CD4-positive, alpha-beta T cell (primary cell): ENCODE data around the gene TTC39B. TPM values are rescaled to one million over a fixed set of nuclear protein-coding genes. Genes with fewer than 3 reads are reported as not detected.

Experiments used
- ATAC-seq: fragments of 200-7000 bp; cut with Tn5 transposase; one replicate; pipeline ENCODE4 v1.10.0; 2022; ENCODE audit warnings: mild to moderate bottlenecking; ENCODE audit not compliant: poor library complexity
- CTCF ChIA-PET: fragments of 350-600 bp; sonication (Branson Sonifier 250); formaldehyde crosslinking; loops from one replicate; lab custom pipeline; 2021; ENCODE audit warnings: antibody characterized with exemption, inconsistent platforms; lab: Charles Lee
- POLR2A ChIA-PET: fragments of 350-600 bp; sonication (Branson Sonifier 250); formaldehyde crosslinking; loops from one replicate; lab custom pipeline; 2021; ENCODE audit warnings: antibody characterized with exemption, inconsistent platforms; lab: Charles Lee
- DNase-seq, 14 experiments: peaks; one replicate each; pipeline ENCODE4 v3.0.0-alpha.2; 2013 to 2020; ENCODE audit warnings: mixed read lengths in 2 of 14
- H3K27ac ChIP-seq, 2 donors: one replicate each; pipeline versions ENCODE4 v1.5.1 to v1.7.0; 2013; ENCODE audit warnings: low read length in 2 of 2, low read depth in 1 of 2, mild to moderate bottlenecking in 1 of 2
- H3K27me3 ChIP-seq, 2 experiments: 1 replicate in 1 of 2; 2 replicates in 1 of 2; pipeline versions ENCODE4 v1.6.1 to v1.7.0; 2013; ENCODE audit warnings: low read length in 2 of 2, control low read depth in 1 of 2, mild to moderate bottlenecking in 1 of 2, moderate library complexity in 1 of 2; ENCODE audit not compliant: insufficient read depth in 2 of 2, control insufficient read depth in 1 of 2
- H3K36me3 ChIP-seq: one replicate; pipeline ENCODE4 v1.6.1; 2013; ENCODE audit warnings: low read length, control low read depth; ENCODE audit not compliant: insufficient read depth
- H3K4me1 ChIP-seq: one replicate; pipeline ENCODE4 v1.6.1; 2013; ENCODE audit warnings: low read length, control low read depth; ENCODE audit not compliant: insufficient read depth
- H3K4me3 ChIP-seq: one replicate; pipeline ENCODE4 v1.5.1; 2013; ENCODE audit warnings: mild to moderate bottlenecking, low read length, moderate library complexity
- H3K9me3 ChIP-seq, 2 experiments: 1 replicate in 1 of 2; 2 replicates in 1 of 2; pipeline versions ENCODE4 v1.6.1 to v1.7.0; 2013; ENCODE audit warnings: low read length in 2 of 2, mild to moderate bottlenecking in 2 of 2, control low read depth in 1 of 2, moderate library complexity in 1 of 2; ENCODE audit not compliant: control insufficient read depth in 1 of 2, insufficient read depth in 1 of 2
- H3K27ac Mint-ChIP-seq: one replicate; pipeline ENCODE4 v1.8.0; 2020; ENCODE audit warnings: mixed read lengths
- H3K27me3 Mint-ChIP-seq: one replicate; pipeline ENCODE4 v1.8.0; 2021; ENCODE audit warnings: mixed read lengths
- H3K36me3 Mint-ChIP-seq: one replicate; pipeline ENCODE4 v1.8.0; 2021; ENCODE audit warnings: low read depth, mixed read lengths
- H3K4me1 Mint-ChIP-seq: one replicate; pipeline ENCODE4 v1.8.0; 2021; ENCODE audit warnings: low read depth, mixed read lengths
- H3K4me3 Mint-ChIP-seq: one replicate; pipeline ENCODE4 v1.8.0; 2020; ENCODE audit warnings: mild to moderate bottlenecking, mixed read lengths
- H3K9me3 Mint-ChIP-seq: one replicate; pipeline ENCODE4 v1.8.0; 2020; ENCODE audit warnings: mixed read lengths
- intact Hi-C, 2 experiments: fragments of 100-400 bp; cut with DNase I in 1 of 2; cut with micrococcal nuclease in 1 of 2; formaldehyde crosslinking; loops; one replicate each; pipeline versions ENCODE4 v1.15.1 to v1.9.0; 2023 to 2025; cut with DNase I, micrococcal nuclease
- total RNA-seq, 174 experiments: library from RNA in 2 of 174; stranded (reverse) in 2 of 174; gene quantifications; one replicate each; pipeline ENCODE4 v1.2.3 and lab custom pipeline; 2021 to 2026
- TF ChIP-seq, protein P1 (sequence below): fragments of 200-600 bp; IDR thresholded peaks from one replicate; pipeline ENCODE4 v1.8.0; 2022; ENCODE audit warnings: antibody characterized with exemption, mild to moderate bottlenecking

Gene TTC39B
- total RNA-seq, 2 experiments from 2014 or later = 37.6 to 43.6 TPM

DNA sequence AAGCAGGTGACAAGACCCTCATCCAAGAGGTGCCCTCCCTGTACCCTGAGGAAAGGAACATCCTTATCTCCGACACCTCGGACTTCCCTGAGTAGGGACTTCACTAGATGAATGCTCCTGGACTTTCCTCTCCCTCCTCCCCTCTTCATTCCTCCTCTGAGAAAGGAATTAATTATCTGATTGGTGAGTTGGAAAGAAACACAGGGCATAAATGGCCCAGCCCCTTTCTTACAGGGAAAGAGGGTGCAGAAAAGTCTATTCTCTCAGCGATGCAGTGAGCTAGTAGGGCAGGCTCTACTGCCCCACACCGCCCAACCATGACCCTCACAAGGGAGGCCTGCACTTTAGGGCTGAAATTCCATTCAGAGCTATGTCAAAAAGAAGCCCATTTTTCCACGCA is 87.5 kb downstream of the TTC39B start:
- no peaks in the 10 kb centered on the region for H3K27me3 ChIP-seq
- Mint-ChIP-seq H3K27me3 (no peaks in the 10 kb centered on the region), H3K27ac (peak overlapping the region; percentile 21), H3K9me3 (no peaks in the 10 kb centered on the region), H3K36me3 (peaks cover 63% of the 10 kb centered on the region), H3K4me1 (peaks cover 19% of the 10 kb centered on the region), H3K4me3 (no peak overlapping the region)
- TF ChIP-seq, protein P1, sequence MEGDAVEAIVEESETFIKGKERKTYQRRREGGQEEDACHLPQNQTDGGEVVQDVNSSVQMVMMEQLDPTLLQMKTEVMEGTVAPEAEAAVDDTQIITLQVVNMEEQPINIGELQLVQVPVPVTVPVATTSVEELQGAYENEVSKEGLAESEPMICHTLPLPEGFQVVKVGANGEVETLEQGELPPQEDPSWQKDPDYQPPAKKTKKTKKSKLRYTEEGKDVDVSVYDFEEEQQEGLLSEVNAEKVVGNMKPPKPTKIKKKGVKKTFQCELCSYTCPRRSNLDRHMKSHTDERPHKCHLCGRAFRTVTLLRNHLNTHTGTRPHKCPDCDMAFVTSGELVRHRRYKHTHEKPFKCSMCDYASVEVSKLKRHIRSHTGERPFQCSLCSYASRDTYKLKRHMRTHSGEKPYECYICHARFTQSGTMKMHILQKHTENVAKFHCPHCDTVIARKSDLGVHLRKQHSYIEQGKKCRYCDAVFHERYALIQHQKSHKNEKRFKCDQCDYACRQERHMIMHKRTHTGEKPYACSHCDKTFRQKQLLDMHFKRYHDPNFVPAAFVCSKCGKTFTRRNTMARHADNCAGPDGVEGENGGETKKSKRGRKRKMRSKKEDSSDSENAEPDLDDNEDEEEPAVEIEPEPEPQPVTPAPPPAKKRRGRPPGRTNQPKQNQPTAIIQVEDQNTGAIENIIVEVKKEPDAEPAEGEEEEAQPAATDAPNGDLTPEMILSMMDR = no peak
- H3K4me1 ChIP-seq = no peaks in the 10 kb centered on the region
- intact Hi-C loops = no loop called here
- no peaks in the 10 kb centered on the region for H3K9me3 ChIP-seq
- POLR2A ChIA-PET = no interaction called here
- no peak overlapping the region for H3K27ac ChIP-seq
- peaks cover 25% of the 10 kb centered on the region for H3K36me3 ChIP-seq
- no peak for DNase-seq
- no peak for ATAC-seq
- H3K4me3 ChIP-seq = no peak overlapping the region
- CTCF ChIA-PET = no interaction called here

DNA sequence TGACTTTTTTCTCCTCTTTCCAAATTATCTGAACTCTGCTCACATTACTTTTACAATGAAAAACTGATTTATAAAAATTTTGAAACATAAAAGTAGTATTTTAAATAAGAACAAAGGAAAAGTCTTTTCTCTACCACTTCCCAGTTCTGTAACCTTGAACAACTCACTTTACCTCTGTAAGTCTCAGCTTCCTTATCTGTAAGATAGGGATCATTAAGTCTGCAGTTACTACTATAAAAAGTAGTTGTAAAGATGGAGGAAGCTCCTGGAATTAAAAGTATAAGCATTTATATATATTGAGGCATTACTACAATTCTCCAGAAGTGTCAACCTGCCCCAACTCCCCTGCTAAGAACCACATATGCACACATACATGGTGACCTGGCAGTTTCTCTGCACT is 88.0 kb downstream of the TTC39B start:
- POLR2A ChIA-PET = no interaction called here
- Mint-ChIP-seq H3K4me3 (no peak overlapping the region), H3K27ac (peak overlapping the region; percentile 21), H3K27me3 (no peaks in the 10 kb centered on the region), H3K9me3 (no peaks in the 10 kb centered on the region), H3K36me3 (peaks cover 60% of the 10 kb centered on the region), H3K4me1 (peaks cover 18% of the 10 kb centered on the region)
- intact Hi-C loops = no loop called here
- ATAC-seq (no peak), DNase-seq (no peak)
- Histone ChIP-seq H3K27me3 (no peaks in the 10 kb centered on the region), H3K9me3 (no peaks in the 10 kb centered on the region), H3K36me3 (peaks cover 23% of the 10 kb centered on the region), H3K4me3 (no peak overlapping the region), H3K27ac (no peak overlapping the region), H3K4me1 (no peaks in the 10 kb centered on the region)
- CTCF ChIA-PET = no interaction called here
- TF ChIP-seq, protein P1 = no peak

DNA sequence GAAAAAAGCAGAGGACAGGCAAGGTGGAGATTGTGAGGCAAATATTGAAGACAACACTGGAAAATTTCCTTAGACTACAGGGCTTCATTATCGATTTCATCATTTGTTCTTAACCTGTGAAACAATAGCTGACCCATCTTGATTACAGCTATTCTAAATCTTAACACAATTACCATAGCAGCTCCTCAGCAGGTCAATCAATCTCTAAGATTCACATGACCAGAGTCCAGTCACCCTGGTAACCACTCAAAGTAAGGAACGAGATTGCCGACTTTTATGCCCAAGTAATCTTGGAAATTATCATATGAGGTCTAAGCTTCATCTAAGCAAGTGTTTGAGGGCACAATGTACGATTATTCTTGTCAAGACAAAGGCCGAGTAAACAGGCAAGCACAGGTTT is 93.8 kb downstream of the TTC39B start:
- Histone ChIP-seq H3K27me3 (no peaks in the 10 kb centered on the region), H3K36me3 (peaks cover 25% of the 10 kb centered on the region), H3K27ac (no peak overlapping the region), H3K4me1 (no peaks in the 10 kb centered on the region), H3K4me3 (no peak overlapping the region), H3K9me3 (no peaks in the 10 kb centered on the region)
- Mint-ChIP-seq H3K4me3 (no peak overlapping the region), H3K27ac (peak overlapping the region; percentile 65), H3K36me3 (peaks cover 66% of the 10 kb centered on the region), H3K9me3 (no peaks in the 10 kb centered on the region), H3K27me3 (no peaks in the 10 kb centered on the region), H3K4me1 (peaks cover 6% of the 10 kb centered on the region)
- ChIA-PET POLR2A (interaction anchor here (0.6 kb wide), 1 partner anchor 186 kb away, joined by 5 read pairs; no protein-coding TSS in a partner anchor), CTCF (no interaction called here)
- intact Hi-C loops = loop anchor here (5.0 kb wide), 4 partner anchors 119 to 394 kb away; no protein-coding TSS in a partner anchor
- no peak for DNase-seq
- TF ChIP-seq, protein P1 = no peak
- ATAC-seq = no peak
